GM23338 (cell line): Measurements from ENCODE around the gene KCNA1. TPM values are rescaled to one million over a fixed set of nuclear protein-coding genes. Genes with fewer than 3 reads are reported as not detected.
A peak's percentile ranks its signal among the peaks of the same experiment; 100 is the strongest.

Experiments
- ATAC-seq: fragments of 200-7000 bp; cut with Tn5 transposase; 3 replicates; pipeline ENCODE4 v1.9.1; 2020
- DNase-seq: peaks from one replicate; pipeline ENCODE4 v3.0.0-alpha.2; 2015; ENCODE audit warnings: low spot score
- H2AFZ ChIP-seq: fragments of 200-600 bp; sonication (generic); 2 replicates; pipeline ENCODE4 v1.8.0; 2016; ENCODE audit warnings: antibody characterized with exemption, mild to moderate bottlenecking, moderate library complexity
- H3F3A ChIP-seq: fragments of 200-600 bp; sonication (generic); replicated peaks from 2 replicates; pipeline ENCODE4 v1.8.0; 2017; ENCODE audit warnings: antibody characterized with exemption, mixed run types, low read depth
- H3K27ac ChIP-seq: fragments of 200-600 bp; sonication (generic); 2 replicates; pipeline ENCODE4 v1.6.1; 2016; ENCODE audit warnings: low read depth
- H3K27me3 ChIP-seq: fragments of 200-600 bp; sonication (generic); 2 replicates; pipeline ENCODE4 v1.8.0; 2016; ENCODE audit warnings: mild to moderate bottlenecking, mixed run types, moderate library complexity; ENCODE audit not compliant: insufficient read depth
- H3K36me3 ChIP-seq: fragments of 200-600 bp; sonication (generic); 2 replicates; pipeline ENCODE4 v1.8.0; 2016; ENCODE audit warnings: mild to moderate bottlenecking; ENCODE audit not compliant: insufficient read depth
- H3K4me1 ChIP-seq: fragments of 200-600 bp; sonication (generic); 2 replicates; pipeline ENCODE4 v1.8.0; 2016; ENCODE audit warnings: mild to moderate bottlenecking, moderate library complexity; ENCODE audit not compliant: insufficient read depth
- H3K4me2 ChIP-seq: fragments of 200-600 bp; sonication (generic); 2 replicates; pipeline ENCODE4 v1.7.1; 2017; ENCODE audit warnings: mixed run types
- H3K4me3 ChIP-seq: fragments of 200-600 bp; sonication (generic); 2 replicates; pipeline ENCODE4 v1.6.1; 2016; ENCODE audit warnings: mixed run types
- H3K79me2 ChIP-seq: fragments of 200-600 bp; sonication (generic); replicated peaks from 2 replicates; pipeline ENCODE4 v1.8.0; 2017; ENCODE audit warnings: mild to moderate bottlenecking; ENCODE audit not compliant: insufficient read depth
- H3K9me2 ChIP-seq: fragments of 200-600 bp; sonication (generic); 2 replicates; pipeline ENCODE4 v1.8.0; 2017; ENCODE audit not compliant: insufficient read depth
- H4K20me1 ChIP-seq: fragments of 200-600 bp; sonication (generic); replicated peaks from 2 replicates; pipeline ENCODE4 v1.8.0; 2017; ENCODE audit warnings: mild to moderate bottlenecking; ENCODE audit not compliant: insufficient read depth
- H3K27ac Mint-ChIP-seq: 2 replicates; pipeline ENCODE4 v1.8.0; 2020; ENCODE audit warnings: inconsistent platforms, mild to moderate bottlenecking, moderate library complexity, mixed read lengths
- H3K27me3 Mint-ChIP-seq: 3 replicates; pipeline ENCODE4 v1.8.0; 2022; ENCODE audit warnings: low read depth, mild to moderate bottlenecking, moderate library complexity, mixed read lengths, inconsistent platforms; ENCODE audit not compliant: insufficient read depth, poor library complexity
- H3K36me3 Mint-ChIP-seq: 3 replicates; pipeline ENCODE4 v1.8.0; 2021; ENCODE audit warnings: low read depth, mild to moderate bottlenecking, inconsistent platforms, moderate library complexity, mixed read lengths
- H3K4me1 Mint-ChIP-seq: 3 replicates; pipeline ENCODE4 v1.8.0; 2020; ENCODE audit warnings: mild to moderate bottlenecking, inconsistent platforms, mixed read lengths
- H3K4me3 Mint-ChIP-seq: 3 replicates; pipeline ENCODE4 v1.8.0; 2021; ENCODE audit warnings: moderate library complexity, mild to moderate bottlenecking, inconsistent platforms, mixed read lengths
- H3K9me3 Mint-ChIP-seq: 3 replicates; pipeline ENCODE4 v1.8.0; 2020; ENCODE audit warnings: moderate library complexity, mild to moderate bottlenecking, inconsistent platforms, mixed read lengths
- JUNB ChIP-seq: IDR thresholded peaks from one replicate; pipeline ENCODE4 v1.6.1; 2016; ENCODE audit warnings: antibody characterized with exemption; ENCODE audit not compliant: unreplicated experiment
- NANOG ChIP-seq: IDR thresholded peaks from 2 replicates; pipeline ENCODE4 v1.6.1; 2016; ENCODE audit warnings: antibody characterized with exemption, borderline replicate concordance
- ZNF114 ChIP-seq: fragments of 250-450 bp; sonication (Bioruptor Pico); IDR thresholded peaks from 2 replicates; pipeline ENCODE4 v1.5.0; 2020; ENCODE audit warnings: mild to moderate bottlenecking, moderate library complexity
- polyA plus RNA-seq: library from polyadenylated mRNA; unstranded; fragments of >200 nt; fragmentation: Nextera tagmentation; extraction: Ambion mirVana; gene quantifications from 2 replicates; pipeline ENCODE4 v1.2.1, GENCODE V29; 2016
- total RNA-seq: library from RNA; depleted of rRNA; stranded (reverse); fragments of >200 nt; shearing (Covaris generic); gene quantifications from 2 replicates; pipeline ENCODE4 v1.2.3, GENCODE V29; 2014
- TF ChIP-seq, protein P1 (sequence below): IDR thresholded peaks from 2 replicates; pipeline ENCODE4 v1.6.1; 2016; ENCODE audit warnings: antibody characterized with exemption
- TF ChIP-seq, protein P2 (sequence below), 2 experiments: fragments of 200-600 bp in 1 of 2; sonication (generic) in 1 of 2; conservative IDR thresholded peaks; 2 replicates each; pipeline versions ENCODE4 v1.5.1 to v1.6.1; 2016 to 2017; ENCODE audit warnings: antibody characterized with exemption in 2 of 2, low read depth in 2 of 2, mild to moderate bottlenecking in 2 of 2, moderate library complexity in 1 of 2

Gene KCNA1
- total and polyA plus RNA-seq, 2 experiments from 2014 or later = 0.10 to 1.2 TPM

DNA sequence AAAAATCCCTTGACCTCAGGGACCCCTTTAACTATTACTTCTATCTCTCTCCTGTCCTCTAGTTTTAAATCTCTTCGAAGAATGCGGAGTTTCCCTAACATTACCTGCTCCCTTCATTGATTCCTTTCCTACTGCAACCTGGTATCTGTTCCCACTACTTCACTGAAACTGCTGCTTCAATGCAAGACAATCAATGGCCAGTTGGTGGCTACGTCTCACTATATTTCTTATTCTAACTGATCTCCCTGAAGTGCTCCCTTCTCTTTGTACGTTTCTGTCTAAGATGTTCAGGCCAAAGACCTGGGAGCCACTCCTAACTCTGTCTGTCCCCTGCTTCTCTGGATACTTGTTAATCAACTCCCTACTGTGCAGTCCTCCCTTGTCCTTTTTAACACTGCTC lies 10.3 kb upstream of the KCNA1 start:
- H3K36me3 Mint-ChIP-seq = no peaks in the 10 kb centered on the region
- no peaks in the 10 kb centered on the region for H3K4me1 ChIP-seq
- peak overlapping the region; percentile 48 for H2AFZ ChIP-seq
- no peak overlapping the region for H3K27ac Mint-ChIP-seq
- H3K4me3 ChIP-seq = no peak overlapping the region
- H3K79me2 ChIP-seq = no peaks in the 10 kb centered on the region
- 0 out of 2 replicates have a peak, but pooled peaks cover 3% of the 10 kb centered on the region for H4K20me1 ChIP-seq
- no peak overlapping the region for H3K4me2 ChIP-seq
- H3K27me3 Mint-ChIP-seq = no peaks in the 10 kb centered on the region
- H3F3A ChIP-seq = no peaks in the 10 kb centered on the region
- DNase-seq (peak; percentile 56), ATAC-seq (peak; percentile 75)
- TF ChIP-seq, protein P1, sequence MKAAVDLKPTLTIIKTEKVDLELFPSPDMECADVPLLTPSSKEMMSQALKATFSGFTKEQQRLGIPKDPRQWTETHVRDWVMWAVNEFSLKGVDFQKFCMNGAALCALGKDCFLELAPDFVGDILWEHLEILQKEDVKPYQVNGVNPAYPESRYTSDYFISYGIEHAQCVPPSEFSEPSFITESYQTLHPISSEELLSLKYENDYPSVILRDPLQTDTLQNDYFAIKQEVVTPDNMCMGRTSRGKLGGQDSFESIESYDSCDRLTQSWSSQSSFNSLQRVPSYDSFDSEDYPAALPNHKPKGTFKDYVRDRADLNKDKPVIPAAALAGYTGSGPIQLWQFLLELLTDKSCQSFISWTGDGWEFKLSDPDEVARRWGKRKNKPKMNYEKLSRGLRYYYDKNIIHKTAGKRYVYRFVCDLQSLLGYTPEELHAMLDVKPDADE = no peak
- TF ChIP-seq, protein P2, sequence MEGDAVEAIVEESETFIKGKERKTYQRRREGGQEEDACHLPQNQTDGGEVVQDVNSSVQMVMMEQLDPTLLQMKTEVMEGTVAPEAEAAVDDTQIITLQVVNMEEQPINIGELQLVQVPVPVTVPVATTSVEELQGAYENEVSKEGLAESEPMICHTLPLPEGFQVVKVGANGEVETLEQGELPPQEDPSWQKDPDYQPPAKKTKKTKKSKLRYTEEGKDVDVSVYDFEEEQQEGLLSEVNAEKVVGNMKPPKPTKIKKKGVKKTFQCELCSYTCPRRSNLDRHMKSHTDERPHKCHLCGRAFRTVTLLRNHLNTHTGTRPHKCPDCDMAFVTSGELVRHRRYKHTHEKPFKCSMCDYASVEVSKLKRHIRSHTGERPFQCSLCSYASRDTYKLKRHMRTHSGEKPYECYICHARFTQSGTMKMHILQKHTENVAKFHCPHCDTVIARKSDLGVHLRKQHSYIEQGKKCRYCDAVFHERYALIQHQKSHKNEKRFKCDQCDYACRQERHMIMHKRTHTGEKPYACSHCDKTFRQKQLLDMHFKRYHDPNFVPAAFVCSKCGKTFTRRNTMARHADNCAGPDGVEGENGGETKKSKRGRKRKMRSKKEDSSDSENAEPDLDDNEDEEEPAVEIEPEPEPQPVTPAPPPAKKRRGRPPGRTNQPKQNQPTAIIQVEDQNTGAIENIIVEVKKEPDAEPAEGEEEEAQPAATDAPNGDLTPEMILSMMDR (conservative IDR thresholded peaks at IDR 0.05; ENCODE audit: low read depth in 2 of 2) = peak; percentile 48 to 56
- H3K9me2 ChIP-seq = 0 out of 2 replicates have a peak, but pooled peaks cover 3% of the 10 kb centered on the region
- no peaks in the 10 kb centered on the region for H3K36me3 ChIP-seq
- H3K4me1 Mint-ChIP-seq = no peaks in the 10 kb centered on the region
- H3K9me3 Mint-ChIP-seq = no peaks in the 10 kb centered on the region
- H3K27ac ChIP-seq = no peak overlapping the region
- H3K4me3 Mint-ChIP-seq = no peak overlapping the region
- no peaks in the 10 kb centered on the region for H3K27me3 ChIP-seq

DNA sequence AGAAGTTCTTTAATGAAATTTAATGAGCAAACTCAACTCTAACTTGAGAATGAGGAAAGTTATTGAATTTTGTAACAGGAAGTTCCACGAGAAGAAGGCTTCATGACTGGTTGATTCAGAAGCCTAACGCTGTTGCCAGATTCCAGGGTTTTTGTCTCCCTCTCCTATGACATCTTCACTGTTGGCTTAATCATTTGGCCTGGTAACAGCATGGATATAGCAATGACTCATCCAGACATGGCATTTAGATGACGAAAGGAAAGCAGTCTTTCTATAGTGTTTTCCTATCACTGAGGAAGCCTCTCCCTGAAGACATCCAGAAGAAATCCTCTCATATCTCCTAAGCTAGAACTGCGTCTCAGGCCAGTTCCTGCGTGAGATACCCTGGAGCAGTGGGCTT lies 9.4 kb upstream of the KCNA1 start:
- Histone ChIP-seq H3K4me1 (no peaks in the 10 kb centered on the region), H3F3A (no peaks in the 10 kb centered on the region), H3K27me3 (no peaks in the 10 kb centered on the region), H3K9me2 (0 out of 2 replicates have a peak, but pooled peaks cover 3% of the 10 kb centered on the region), H3K79me2 (no peaks in the 10 kb centered on the region), H2AFZ (no peak overlapping the region), H3K4me2 (no peak overlapping the region), H3K27ac (no peak overlapping the region), H3K4me3 (no peak overlapping the region), H4K20me1 (0 out of 2 replicates have a peak, but pooled peaks cover 3% of the 10 kb centered on the region), H3K36me3 (no peaks in the 10 kb centered on the region)
- H3K4me3 Mint-ChIP-seq = no peak overlapping the region
- no peaks in the 10 kb centered on the region for H3K27me3 Mint-ChIP-seq
- ATAC-seq (no peak), DNase-seq (no peak)
- H3K36me3 Mint-ChIP-seq = no peaks in the 10 kb centered on the region
- no peak overlapping the region for H3K27ac Mint-ChIP-seq
- TF ChIP-seq JUNB = no peak
- TF ChIP-seq ZNF114 (CRISPR knock-in tag) = no peak
- TF ChIP-seq NANOG = no peak
- no peaks in the 10 kb centered on the region for H3K9me3 Mint-ChIP-seq
- no peaks in the 10 kb centered on the region for H3K4me1 Mint-ChIP-seq

DNA sequence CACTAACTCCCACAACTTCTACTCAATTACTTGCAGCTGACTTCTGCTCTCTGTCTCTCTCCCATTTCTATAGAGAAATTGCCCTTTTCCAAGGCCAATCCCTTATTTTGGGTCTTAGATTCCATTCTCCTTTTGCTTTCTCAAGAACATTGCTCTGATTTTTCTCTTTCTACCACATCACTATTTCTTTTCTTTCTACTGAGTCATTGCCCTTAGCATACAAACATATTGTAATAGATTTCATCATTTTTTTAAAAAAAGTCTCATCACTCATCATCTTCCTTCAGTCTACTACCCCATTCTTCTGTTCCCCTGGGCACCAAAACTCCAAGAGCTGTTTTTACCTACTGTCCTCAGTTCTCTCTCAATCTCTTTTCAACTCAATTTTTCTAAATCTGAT lies 4.4 kb upstream of the KCNA1 start:
- Mint-ChIP-seq H3K9me3 (no peaks in the 10 kb centered on the region; the same call in 2 of the 3 replicates), H3K27me3 (peaks cover 20% of the 10 kb centered on the region), H3K4me1 (peaks cover 4% of the 10 kb centered on the region; the same call in 2 of the 3 replicates), H3K4me3 (no peak overlapping the region), H3K27ac (no peak overlapping the region), H3K36me3 (no peaks in the 10 kb centered on the region)
- Histone ChIP-seq H3F3A (0 out of 2 replicates have a peak, but pooled peaks cover 5% of the 10 kb centered on the region), H3K79me2 (no peaks in the 10 kb centered on the region), H3K36me3 (no peaks in the 10 kb centered on the region), H3K27ac (no peak overlapping the region), H4K20me1 (no peaks in the 10 kb centered on the region), H2AFZ (no peak overlapping the region), H3K4me3 (no peak overlapping the region), H3K4me2 (no peak overlapping the region), H3K9me2 (0 out of 2 replicates have a peak, but pooled peaks cover 6% of the 10 kb centered on the region), H3K27me3 (peaks cover 43% of the 10 kb centered on the region), H3K4me1 (no peaks in the 10 kb centered on the region; the same call in 1 of the 2 replicates)
- no peak for TF ChIP-seq ZNF114 (CRISPR knock-in tag)
- ATAC-seq (no peak), DNase-seq (no peak)
